Left ventricle myocardium inferior (tissue), 1 donor: ENCODE data around the gene ZNF280D. TPM values are rescaled to one million over a fixed set of nuclear protein-coding genes. Genes with fewer than 3 reads are reported as not detected.

ENCODE experiments used
- DNase-seq: peaks from one replicate; pipeline ENCODE4 v3.0.0-alpha.2; 2020
- H3K27ac ChIP-seq: fragments of 200-600 bp; replicated peaks from 2 replicates; pipeline ENCODE4 v1.8.0; 2021
- H3K27me3 ChIP-seq: fragments of 200-600 bp; 2 replicates; pipeline ENCODE4 v1.8.0; 2021; ENCODE audit warnings: low read depth
- H3K36me3 ChIP-seq: fragments of 200-600 bp; 2 replicates; pipeline ENCODE4 v1.8.0; 2021
- H3K4me1 ChIP-seq: fragments of 200-600 bp; 2 replicates; pipeline ENCODE4 v1.8.0; 2021
- H3K4me3 ChIP-seq: fragments of 200-600 bp; 2 replicates; pipeline ENCODE4 v1.8.0; 2021; ENCODE audit warnings: mild to moderate bottlenecking, moderate library complexity
- H3K9me3 ChIP-seq: fragments of 200-600 bp; replicated peaks from 2 replicates; pipeline ENCODE4 v1.8.0; 2021
- intact Hi-C: fragments of 100-400 bp; cut with micrococcal nuclease; formaldehyde crosslinking; loops from one replicate; pipeline ENCODE4 v1.11.0; 2022
- total RNA-seq: library from RNA; stranded (reverse); fragmentation: NEBNext Ultra II Directional; extraction: Animal tissue kit (Norgen Biotek cat#: 25700); gene quantifications from one replicate; pipeline ENCODE4 v1.2.1, GENCODE V29; 2021
- TF ChIP-seq, protein P1 (sequence below): fragments of 200-600 bp; IDR thresholded peaks from 2 replicates; pipeline ENCODE4 v1.8.0; 2021; ENCODE audit warnings: antibody characterized with exemption, mild to moderate bottlenecking, borderline replicate concordance
- donor health status: DM: no; HTN: yes; CAD: no; lungs with severe emphysema.

ZNF280D gene
- total RNA-seq, 1 donor from 2014 or later = 22.0 TPM

DNA sequence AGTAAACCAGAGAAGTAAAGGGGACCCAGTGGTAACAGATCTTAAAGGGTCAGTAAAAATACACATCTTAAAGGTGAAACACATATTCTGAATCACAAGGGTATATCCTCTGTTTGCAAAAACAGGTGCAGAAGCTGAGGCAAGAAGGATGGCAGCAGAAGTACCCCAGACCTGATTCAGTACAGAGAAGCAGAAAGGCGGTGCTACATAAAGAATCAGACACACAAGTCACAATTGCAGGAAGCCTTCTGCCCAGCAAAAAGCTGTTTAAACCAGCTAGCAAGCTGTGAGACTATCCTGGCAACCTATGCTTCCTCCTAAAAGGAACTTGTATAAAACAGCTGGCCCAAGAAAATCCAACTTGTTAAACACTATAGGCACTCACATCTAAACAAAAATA is 49.4 kb downstream of the ZNF280D start:
- TF ChIP-seq, protein P1, sequence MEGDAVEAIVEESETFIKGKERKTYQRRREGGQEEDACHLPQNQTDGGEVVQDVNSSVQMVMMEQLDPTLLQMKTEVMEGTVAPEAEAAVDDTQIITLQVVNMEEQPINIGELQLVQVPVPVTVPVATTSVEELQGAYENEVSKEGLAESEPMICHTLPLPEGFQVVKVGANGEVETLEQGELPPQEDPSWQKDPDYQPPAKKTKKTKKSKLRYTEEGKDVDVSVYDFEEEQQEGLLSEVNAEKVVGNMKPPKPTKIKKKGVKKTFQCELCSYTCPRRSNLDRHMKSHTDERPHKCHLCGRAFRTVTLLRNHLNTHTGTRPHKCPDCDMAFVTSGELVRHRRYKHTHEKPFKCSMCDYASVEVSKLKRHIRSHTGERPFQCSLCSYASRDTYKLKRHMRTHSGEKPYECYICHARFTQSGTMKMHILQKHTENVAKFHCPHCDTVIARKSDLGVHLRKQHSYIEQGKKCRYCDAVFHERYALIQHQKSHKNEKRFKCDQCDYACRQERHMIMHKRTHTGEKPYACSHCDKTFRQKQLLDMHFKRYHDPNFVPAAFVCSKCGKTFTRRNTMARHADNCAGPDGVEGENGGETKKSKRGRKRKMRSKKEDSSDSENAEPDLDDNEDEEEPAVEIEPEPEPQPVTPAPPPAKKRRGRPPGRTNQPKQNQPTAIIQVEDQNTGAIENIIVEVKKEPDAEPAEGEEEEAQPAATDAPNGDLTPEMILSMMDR = no peak
- DNase-seq = no peak
- peaks cover 26% of the 10 kb centered on the region for H3K36me3 ChIP-seq
- intact Hi-C loops = no loop called here
- H3K9me3 ChIP-seq = no peaks in the 10 kb centered on the region
- no peaks in the 10 kb centered on the region for H3K27me3 ChIP-seq
- no peak overlapping the region for H3K4me3 ChIP-seq
- no peak overlapping the region for H3K27ac ChIP-seq
- peaks cover 13% of the 10 kb centered on the region for H3K4me1 ChIP-seq

DNA sequence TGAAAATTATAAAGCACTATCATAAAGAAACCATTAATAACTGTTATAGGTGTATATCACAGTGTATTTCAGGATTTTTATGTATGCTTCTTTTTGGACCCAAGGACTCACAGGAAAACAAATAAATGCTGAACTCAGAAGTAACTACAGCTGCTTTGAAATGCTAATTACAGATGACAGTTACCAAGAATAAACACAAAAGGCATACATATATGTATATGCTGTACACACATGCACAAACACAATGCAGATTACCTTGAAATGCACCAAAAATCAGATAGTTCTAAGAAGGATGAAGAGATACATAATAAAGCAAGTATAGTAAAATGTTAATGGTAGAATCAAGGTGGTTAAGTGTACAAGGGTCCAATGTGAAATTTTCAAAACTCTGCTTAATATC is 52.2 kb downstream of the ZNF280D start:
- intact Hi-C loops = no loop called here
- TF ChIP-seq, protein P1 = no peak
- DNase-seq = no peak
- H3K36me3 ChIP-seq = peaks cover 28% of the 10 kb centered on the region
- peaks cover 26% of the 10 kb centered on the region for H3K4me1 ChIP-seq
- H3K4me3 ChIP-seq = no peak overlapping the region
- no peak overlapping the region for H3K27ac ChIP-seq
- no peaks in the 10 kb centered on the region for H3K9me3 ChIP-seq
- H3K27me3 ChIP-seq = no peaks in the 10 kb centered on the region

DNA sequence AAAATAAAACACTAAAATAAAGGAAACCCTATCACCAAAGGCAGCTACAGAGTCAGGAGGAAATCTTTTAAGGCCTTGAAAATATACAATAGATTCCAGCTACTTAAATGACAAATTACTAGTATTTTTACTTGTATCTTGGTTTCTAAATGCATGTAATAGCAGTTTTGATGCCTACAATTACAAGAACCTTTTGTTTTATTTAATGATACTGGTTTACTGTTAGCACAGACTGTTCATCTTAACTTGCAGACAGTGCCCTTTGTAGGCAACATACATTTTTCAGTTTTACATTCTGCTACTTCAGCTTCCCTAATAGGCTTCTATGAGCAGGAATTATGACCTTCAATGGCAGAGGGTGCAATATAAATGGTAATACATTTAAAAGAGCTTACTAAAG is 54.1 kb downstream of the ZNF280D start:
- H3K36me3 ChIP-seq = peaks cover 35% of the 10 kb centered on the region
- H3K4me3 ChIP-seq = no peak overlapping the region
- peaks cover 33% of the 10 kb centered on the region for H3K4me1 ChIP-seq
- no peak overlapping the region for H3K27ac ChIP-seq
- H3K27me3 ChIP-seq = no peaks in the 10 kb centered on the region
- no peaks in the 10 kb centered on the region for H3K9me3 ChIP-seq
- TF ChIP-seq, protein P1 = no peak
- intact Hi-C loops = no loop called here
- DNase-seq = no peak

DNA sequence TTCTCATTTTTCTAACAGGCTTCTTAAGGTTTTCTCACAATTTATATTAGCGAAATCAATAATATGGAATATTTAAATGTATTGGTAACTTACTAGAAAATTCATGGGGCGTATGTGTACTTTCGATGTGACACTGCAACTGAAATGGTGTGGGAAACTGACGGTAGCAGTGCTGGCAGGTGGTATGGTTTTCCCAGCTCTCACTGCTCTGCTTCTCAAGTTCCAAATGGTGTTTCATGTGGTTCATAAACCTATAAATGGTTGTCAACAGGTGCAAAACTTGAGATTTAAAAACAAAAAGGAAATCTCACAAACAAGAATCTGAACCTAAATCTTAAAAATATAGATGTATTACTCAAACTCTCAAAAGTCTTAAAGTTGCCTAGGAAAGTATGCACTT is 54.7 kb downstream of the ZNF280D start:
- TF ChIP-seq, protein P1 = no peak
- intact Hi-C loops = no loop called here
- peaks cover 38% of the 10 kb centered on the region for H3K36me3 ChIP-seq

DNA sequence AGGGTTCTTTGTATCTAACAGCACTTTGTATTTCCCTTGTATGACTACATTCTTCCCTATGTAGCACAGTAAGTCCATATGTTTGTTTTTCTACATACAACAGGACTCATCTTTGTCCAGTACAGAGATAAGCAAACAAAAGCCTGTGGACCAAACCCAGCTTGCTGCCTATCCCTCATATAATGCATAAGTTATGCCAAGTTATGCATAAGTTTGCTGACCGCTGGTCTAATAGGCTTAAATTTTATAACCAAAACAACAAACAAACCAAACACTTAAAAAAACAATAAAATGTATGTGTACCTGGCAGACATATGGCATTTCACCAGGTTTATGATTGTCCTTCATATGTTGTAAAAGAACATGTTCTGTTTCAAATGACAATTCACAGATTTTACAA is 56.0 kb downstream of the ZNF280D start:
- no peaks in the 10 kb centered on the region for H3K27me3 ChIP-seq
- no peak overlapping the region for H3K27ac ChIP-seq

More for the DNA sequence above, 54.7 kb downstream of the ZNF280D start:
- Histone ChIP-seq H3K9me3 (no peaks in the 10 kb centered on the region), H3K27me3 (no peaks in the 10 kb centered on the region), H3K4me3 (no peak overlapping the region), H3K27ac (no peak overlapping the region), H3K4me1 (peaks cover 33% of the 10 kb centered on the region)
- DNase-seq = no peak

More for the DNA sequence above, 56.0 kb downstream of the ZNF280D start:
- Histone ChIP-seq H3K4me3 (no peak overlapping the region), H3K9me3 (no peaks in the 10 kb centered on the region), H3K36me3 (peaks cover 44% of the 10 kb centered on the region), H3K4me1 (peaks cover 33% of the 10 kb centered on the region)
- intact Hi-C loops = no loop called here
- TF ChIP-seq, protein P1 = no peak
- no peak for DNase-seq
